CD14-positive monocyte (primary cell): Measurements from ENCODE around the gene HOXA11. TPM values are rescaled to one million over a fixed set of nuclear protein-coding genes. Genes with fewer than 3 reads are reported as not detected.

Source experiments
- DNase-seq, 3 donors: peaks; one replicate each; pipeline ENCODE4 v3.0.0-alpha.2; 2011 to 2022
- H2AFZ ChIP-seq: 2 replicates; pipeline ENCODE4 v1.6.0; 2012; ENCODE audit warnings: mild to moderate bottlenecking, low read depth, low read length, inconsistent platforms; ENCODE audit not compliant: insufficient read depth, poor library complexity, severe bottlenecking
- H3K27ac ChIP-seq, 2 donors: 1 replicate in 1 of 2; 2 replicates in 1 of 2; pipeline ENCODE4 v1.5.1; 2012 to 2013; ENCODE audit warnings: low read length in 2 of 2, control low read depth in 1 of 2, inconsistent platforms in 1 of 2, low read depth in 1 of 2, mild to moderate bottlenecking in 1 of 2
- H3K27me3 ChIP-seq, 2 donors: one replicate each; pipeline versions ENCODE4 v1.6.0 to v1.6.1; 2011 to 2013; ENCODE audit warnings: low read length in 2 of 2; ENCODE audit not compliant: control insufficient read depth in 2 of 2, insufficient read depth in 2 of 2
- H3K36me3 ChIP-seq, 2 donors: replicated peaks in 1 of 2; 1 replicate in 1 of 2; 2 replicates in 1 of 2; pipeline versions ENCODE4 v1.5.1 to v1.6.1; 2012 to 2013; ENCODE audit warnings: low read length in 2 of 2, control low read depth in 1 of 2, inconsistent platforms in 1 of 2, mild to moderate bottlenecking in 1 of 2; ENCODE audit not compliant: insufficient read depth in 2 of 2, control insufficient read depth in 1 of 2
- H3K4me1 ChIP-seq, 2 donors: 1 replicate in 1 of 2; 2 replicates in 1 of 2; pipeline versions ENCODE4 v1.5.1 to v1.6.1; 2012 to 2013; ENCODE audit warnings: low read length in 2 of 2, control low read depth in 1 of 2, inconsistent platforms in 1 of 2, mild to moderate bottlenecking in 1 of 2, moderate library complexity in 1 of 2; ENCODE audit not compliant: insufficient read depth in 2 of 2, control insufficient read depth in 1 of 2
- H3K4me2 ChIP-seq: replicated peaks from 2 replicates; pipeline ENCODE3; 2012; ENCODE audit warnings: low read length, moderate library complexity, mild to moderate bottlenecking; ENCODE audit not compliant: poor library complexity, severe bottlenecking; ENCODE audit errors: extremely low read depth
- H3K4me3 ChIP-seq, 3 experiments: fragments of 200-600 bp in 1 of 3; sonication (generic) in 1 of 3; replicated peaks in 1 of 3; 1 replicate in 2 of 3; 2 replicates in 1 of 3; pipeline ENCODE4 v1.5.1; 2011 to 2013; ENCODE audit warnings: low read length in 3 of 3, mild to moderate bottlenecking in 3 of 3, control low read depth in 2 of 3, low read depth in 2 of 3, inconsistent platforms in 1 of 3, moderate library complexity in 1 of 3
- H3K79me2 ChIP-seq: 2 replicates; pipeline ENCODE4 v1.6.0; 2012; ENCODE audit warnings: mild to moderate bottlenecking, control low read depth, inconsistent platforms, low read length, moderate library complexity; ENCODE audit not compliant: insufficient read depth
- H3K9ac ChIP-seq: 2 replicates; pipeline ENCODE4 v1.6.0; 2017; ENCODE audit warnings: low read length, mild to moderate bottlenecking; ENCODE audit not compliant: insufficient read depth, poor library complexity, severe bottlenecking
- H3K9me3 ChIP-seq, 2 donors: replicated peaks in 1 of 2; 1 replicate in 1 of 2; 2 replicates in 1 of 2; pipeline versions ENCODE4 v1.5.1 to v1.6.1; 2012 to 2013; ENCODE audit warnings: low read length in 2 of 2, control low read depth in 1 of 2; ENCODE audit not compliant: control insufficient read depth in 1 of 2, insufficient read depth in 1 of 2
- H4K20me1 ChIP-seq: 2 replicates; pipeline ENCODE4 v1.6.0; 2012; ENCODE audit warnings: mild to moderate bottlenecking, low read length, control low read depth, moderate library complexity; ENCODE audit not compliant: insufficient read depth
- H3K27ac Mint-ChIP-seq, 7 donors: one replicate each; pipeline ENCODE4 v1.8.0; 2020; ENCODE audit warnings: mild to moderate bottlenecking in 7 of 7, mixed read lengths in 7 of 7, moderate library complexity in 6 of 7, inconsistent platforms in 2 of 7
- H3K27me3 Mint-ChIP-seq, 3 donors: one replicate each; pipeline ENCODE4 v1.8.0; 2021 to 2022; ENCODE audit warnings: low read depth in 3 of 3, mild to moderate bottlenecking in 3 of 3, mixed read lengths in 3 of 3, moderate library complexity in 3 of 3, inconsistent platforms in 1 of 3
- H3K36me3 Mint-ChIP-seq, 2 donors: one replicate each; pipeline ENCODE4 v1.8.0; 2020; ENCODE audit warnings: mixed read lengths in 2 of 2, inconsistent platforms in 1 of 2, mild to moderate bottlenecking in 1 of 2
- H3K4me1 Mint-ChIP-seq: one replicate; pipeline ENCODE4 v1.8.0; 2020; ENCODE audit warnings: mild to moderate bottlenecking, mixed read lengths
- H3K4me3 Mint-ChIP-seq, 2 donors: one replicate each; pipeline ENCODE4 v1.8.0; 2020; ENCODE audit warnings: mild to moderate bottlenecking in 2 of 2, mixed read lengths in 2 of 2, moderate library complexity in 1 of 2
- H3K9me3 Mint-ChIP-seq, 7 donors: one replicate each; pipeline ENCODE4 v1.8.0; 2020 to 2022; ENCODE audit warnings: mixed read lengths in 7 of 7, mild to moderate bottlenecking in 6 of 7, moderate library complexity in 6 of 7, inconsistent platforms in 2 of 7
- CTCF ChIP-seq: fragments of 200-600 bp; IDR thresholded peaks from one replicate; pipeline ENCODE4 v1.8.0; 2022; ENCODE audit warnings: antibody characterized with exemption, mild to moderate bottlenecking
- WGBS: methylation state at CpG from one replicate; pipeline ENCODE4 v1.1.5; 2013; ENCODE audit warnings: missing lambda C conversion rate; ENCODE audit not compliant: insufficient coverage; 5-methylcytosine and 5-hydroxymethylcytosine counted together
- intact Hi-C, 2 donors: fragments of 100-400 bp; cut with micrococcal nuclease; formaldehyde crosslinking; loops; one replicate each; pipeline versions ENCODE4 v1.15.0 to v1.15.1; 2023
- polyA plus RNA-seq, 3 donors: library from polyadenylated mRNA; depleted of rRNA in 1 of 3; unstranded in 2 of 3; stranded (reverse) in 1 of 3; fragments of 300-500 nt in 2 of 3; fragments of >200 nt in 1 of 3; fragmentation: Illumina TruSeq in 2 of 3; gene quantifications; 1 replicate in 2 of 3; 2 replicates in 1 of 3; pipeline ENCODE4 v1.2.3, GENCODE V29; 2012 to 2021

HOXA11 gene
- polyA plus RNA-seq, 3 donors = not detected

GRCh38 chr7:27194002-27194352 is 8.9 kb upstream of the HOXA11 start:
- Histone ChIP-seq H3K27ac (no peak overlapping the region), H3K36me3 (no peaks in the 10 kb centered on the region), H3K4me2 (no peak overlapping the region), H4K20me1 (no peaks in the 10 kb centered on the region), H3K27me3 (peaks cover 96 to 98% of the 10 kb centered on the region in 2 donors), H2AFZ (no peak overlapping the region), H3K9ac (no peak overlapping the region), H3K79me2 (no peaks in the 10 kb centered on the region), H3K9me3 (peaks cover 6 to 62% of the 10 kb centered on the region in 2 donors), H3K4me1 (peaks cover 27 to 32% of the 10 kb centered on the region in 2 donors), H3K4me3 (no peak overlapping the region)
- no peak overlapping the region for H3K27ac Mint-ChIP-seq
- H3K36me3 Mint-ChIP-seq = peaks cover 7 to 18% of the 10 kb centered on the region in 2 donors
- intact Hi-C loops = loop anchor here (5.0 to 10.0 kb wide), 3 partner anchors 383 to 731 kb away; no protein-coding TSS in a partner anchor
- peaks cover 50% of the 10 kb centered on the region for H3K4me1 Mint-ChIP-seq
- no peak for TF ChIP-seq CTCF
- peaks cover 0 to 47% (median 24%) of the 10 kb centered on the region in 7 donors for H3K9me3 Mint-ChIP-seq
- no CpG with 5 or more reads among the region's 2 CpGs for WGBS
- peaks cover 91 to 94% (median 93%) of the 10 kb centered on the region in 3 donors for H3K27me3 Mint-ChIP-seq
- H3K4me3 Mint-ChIP-seq = peak overlapping the region in 1 of 2 donors; percentile 89
- no peak for DNase-seq

- no peak for DNase-seq
- peaks cover 0 to 51% (median 26%) of the 10 kb centered on the region in 7 donors for H3K9me3 Mint-ChIP-seq
- H3K27ac ChIP-seq = no peak overlapping the region
- H3K36me3 ChIP-seq = no peaks in the 10 kb centered on the region
- peak overlapping the region; percentile 20 to 70 (median 31) for H3K4me3 ChIP-seq
- H3K4me3 Mint-ChIP-seq = peak overlapping the region; percentile 71 to 89
- H3K79me2 ChIP-seq = no peaks in the 10 kb centered on the region
- H3K9ac ChIP-seq = no peak overlapping the region
- peak overlapping the region; percentile 84 for H3K4me2 ChIP-seq
- intact Hi-C loops = loop anchor here (5.0 to 10.0 kb wide), 3 partner anchors 384 to 731 kb away; no protein-coding TSS in a partner anchor
- peaks cover 6 to 59% of the 10 kb centered on the region in 2 donors for H3K9me3 ChIP-seq
- peaks cover 50% of the 10 kb centered on the region for H3K4me1 Mint-ChIP-seq
- 7% methylated on average over 25 of the region's 29 CpGs for WGBS
- peaks cover 8 to 21% of the 10 kb centered on the region in 2 donors for H3K36me3 Mint-ChIP-seq
- H3K4me1 ChIP-seq = peaks cover 29 to 32% of the 10 kb centered on the region in 2 donors
- no peak overlapping the region for H3K27ac Mint-ChIP-seq
- no peak for TF ChIP-seq CTCF
- H2AFZ ChIP-seq = peak overlapping the region; percentile 65
- H3K27me3 Mint-ChIP-seq = peaks cover 91 to 94% (median 93%) of the 10 kb centered on the region in 3 donors
- H4K20me1 ChIP-seq = no peaks in the 10 kb centered on the region
- peaks cover 95 to 98% of the 10 kb centered on the region in 2 donors for H3K27me3 ChIP-seq
Observed at GRCh38 chr7:27193335-27194001, 8.4 kb upstream of the HOXA11 start.
